Subcutaneous adipose tissue (tissue), 4 donors: Measurements from ENCODE around the gene RGS9. TPM values are rescaled to one million over a fixed set of nuclear protein-coding genes. Genes with fewer than 3 reads are reported as not detected.

Source experiments
- CTCF ChIP-seq: fragments of 450-650 bp; IDR thresholded peaks from one replicate; pipeline ENCODE4 v1.5.1; 2016; ENCODE audit warnings: low read depth, mild to moderate bottlenecking, control low read depth, antibody characterized with exemption, moderate library complexity
- total RNA-seq, 4 donors: library from RNA; depleted of rRNA; stranded (reverse); fragments of >200 nt; gene quantifications; one replicate each; pipeline ENCODE4 v1.1.0, GENCODE V29; 2016

Gene RGS9
- total RNA-seq, 4 donors from 2014 or later = 1.5 to 7.5 (median 3.3) TPM

DNA sequence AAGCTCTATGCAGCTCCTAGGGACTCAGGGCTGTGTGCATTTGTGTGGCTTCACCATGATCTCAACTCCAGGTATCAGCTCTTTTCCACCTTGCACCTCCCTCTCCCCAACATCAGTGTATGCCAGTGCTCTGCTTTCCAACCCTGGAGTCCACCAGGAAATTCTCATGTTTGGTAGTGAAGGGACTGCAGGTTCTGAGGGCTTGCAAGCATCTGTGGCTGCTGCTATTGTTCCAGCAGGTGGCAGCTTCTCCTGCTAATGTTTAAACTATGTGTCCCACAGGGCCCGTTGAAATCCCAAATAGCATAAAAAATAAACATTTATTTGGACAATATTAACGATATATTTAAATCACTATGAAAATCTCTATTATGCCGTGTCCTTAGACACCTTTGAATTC, 82.0 kb downstream of the RGS9 start:
- TF ChIP-seq CTCF = no peak

GRCh38 chr17:65219707-65220106, 82.5 kb downstream of the RGS9 start:
- no peak for TF ChIP-seq CTCF

- no peak for TF ChIP-seq CTCF
These were observed 83.6 kb downstream of the RGS9 start for GRCh38 chr17:65220732-65221131.

DNA sequence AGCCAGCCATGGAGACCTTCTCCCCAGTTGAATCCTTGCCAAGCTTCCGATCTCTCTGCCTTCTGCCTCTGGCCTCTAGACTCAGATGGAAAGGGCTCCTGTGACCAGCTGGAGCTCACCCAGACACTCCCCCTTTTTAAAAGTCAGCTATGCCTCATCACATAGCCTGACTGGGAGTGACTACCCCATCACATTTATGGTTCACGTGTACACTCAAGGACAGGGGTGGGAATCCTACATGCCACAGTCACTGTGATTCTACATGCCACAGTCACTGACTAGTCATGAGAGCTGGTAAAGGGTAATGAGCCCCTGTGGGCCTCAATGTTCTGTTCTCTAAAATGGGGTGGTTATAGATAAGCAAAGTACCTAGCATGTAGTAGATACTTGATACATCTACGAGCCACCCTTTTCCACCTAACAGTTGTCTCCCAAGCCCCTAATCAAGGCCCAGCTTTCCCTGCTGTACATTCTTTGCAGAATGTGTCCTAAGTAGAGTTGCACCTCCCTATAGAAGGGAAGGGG, 85.1 kb downstream of the RGS9 start:
- no peak for TF ChIP-seq CTCF

GRCh38 chr17:65225061-65225460, 87.9 kb downstream of the RGS9 start:
- no peak for TF ChIP-seq CTCF

- no peak for TF ChIP-seq CTCF
These were observed 89.1 kb downstream of the RGS9 start for GRCh38 chr17:65226227-65226626.

DNA sequence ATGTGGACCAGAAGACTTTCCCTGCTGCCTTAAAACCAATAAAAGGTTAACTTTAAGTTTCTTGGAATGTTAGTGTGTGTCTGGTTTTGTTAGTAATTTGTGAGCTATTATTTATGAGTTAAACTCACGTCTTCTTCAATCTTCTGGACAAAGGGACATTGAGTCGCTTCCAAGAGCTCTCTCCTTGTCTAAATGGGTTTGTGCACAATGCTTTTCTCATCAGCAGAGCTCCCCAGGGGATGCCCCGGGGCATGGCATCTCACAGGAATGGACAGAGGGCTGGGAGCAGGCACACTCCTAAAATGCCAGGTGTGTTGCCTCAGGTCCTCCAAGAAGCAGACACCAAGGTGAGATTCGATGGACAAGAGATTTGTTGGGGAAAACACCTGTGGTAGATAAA, 90.5 kb downstream of the RGS9 start:
- no peak for TF ChIP-seq CTCF

GRCh38 chr17:65228287-65228686, 91.1 kb downstream of the RGS9 start:
- no peak for TF ChIP-seq CTCF
